Measurements from ENCODE around the gene FBXL19. TPM values are rescaled to one million over a fixed set of nuclear protein-coding genes. Genes with fewer than 3 reads are reported as not detected.

Gene FBXL19
- polyA plus RNA-seq, 1 donor (not counting 4 experiments of a cell fraction or from before 2014, with no cell fraction given) = 10.2 TPM

GRCh38 chr16:30974348-30974747 lies 51.0 kb downstream of the FBXL19 start:
- Histone ChIP-seq H3K9ac (ENCODE audit: control insufficient read depth, extremely low read depth, insufficient read depth, low read length) (no peak overlapping the region), H3K27ac (ENCODE audit: control insufficient read depth, insufficient read depth, low read length) (no peak overlapping the region), H4K20me1 (ENCODE audit: control insufficient read depth, extremely low read depth, insufficient read depth, low read length) (peaks cover 2% of the 10 kb centered on the region), H2AFZ (ENCODE audit: control insufficient read depth, low read length) (no peak overlapping the region), H3K9me1 (ENCODE audit: control insufficient read depth, extremely low read depth, insufficient read depth, low read length) (no peaks in the 10 kb centered on the region), H3K36me3 (ENCODE audit: control insufficient read depth in 2 of 2, extremely low read depth in 1 of 2, insufficient read depth in 2 of 2, low read length in 2 of 2) (peaks cover 38 to 42% of the 10 kb centered on the region in 2 experiments), H3K4me3 (ENCODE audit: control insufficient read depth in 2 of 3, extremely low read depth in 1 of 3, insufficient read depth in 2 of 3, low read depth in 1 of 3, low read length in 3 of 3) (no peak overlapping the region), H3K4me1 (ENCODE audit: control insufficient read depth, extremely low read depth, insufficient read depth, low read length) (no peaks in the 10 kb centered on the region), H3K9me3 (ENCODE audit: control insufficient read depth, low read depth, low read length) (no peaks in the 10 kb centered on the region), H3K27me3 (ENCODE audit: control insufficient read depth, extremely low read depth, insufficient read depth, low read length) (no peaks in the 10 kb centered on the region), H3K4me2 (ENCODE audit: control insufficient read depth, extremely low read depth, insufficient read depth, low read depth, low read length) (no peak overlapping the region), H3K79me2 (ENCODE audit: control insufficient read depth, insufficient read depth, low read length) (peaks cover 3% of the 10 kb centered on the region)
- dilution Hi-C loops (cut with MboI; ENCODE audit: extremely low pct_ligation_motif_present, low sequenced_read_pairs) = no loop called here
- DNase-seq (ENCODE audit: low read depth, low spot score) (no peak), FAIRE-seq (no peak)
- TF ChIP-seq CTCF (optimal IDR thresholded peaks at IDR 0.05 in 1 of 3, IDR thresholded peaks at IDR 0.05 in 1 of 3, conservative IDR thresholded peaks at IDR 0.05 in 1 of 3; ENCODE audit: extremely low read depth in 1 of 3, insufficient read depth in 2 of 3, low read length in 3 of 3) (no peak), EZH2 (IDR thresholded peaks at IDR 0.05; ENCODE audit: low read length) (no peak)

- H3K9me1 ChIP-seq (ENCODE audit: control insufficient read depth, extremely low read depth, insufficient read depth, low read length) = no peaks in the 10 kb centered on the region
- H3K79me2 ChIP-seq (ENCODE audit: control insufficient read depth, insufficient read depth, low read length) = peaks cover 3% of the 10 kb centered on the region
- no peaks in the 10 kb centered on the region for H3K9me3 ChIP-seq (ENCODE audit: control insufficient read depth, low read depth, low read length)
- H3K27ac ChIP-seq (ENCODE audit: control insufficient read depth, insufficient read depth, low read length) = no peak overlapping the region
- FAIRE-seq (no peak), DNase-seq (ENCODE audit: low read depth, low spot score) (no peak)
- no peak overlapping the region for H3K4me3 ChIP-seq (ENCODE audit: control insufficient read depth in 2 of 3, extremely low read depth in 1 of 3, insufficient read depth in 2 of 3, low read depth in 1 of 3, low read length in 3 of 3)
- no peak overlapping the region for H3K9ac ChIP-seq (ENCODE audit: control insufficient read depth, extremely low read depth, insufficient read depth, low read length)
- peaks cover 32% of the 10 kb centered on the region in 2 experiments for H3K36me3 ChIP-seq (ENCODE audit: control insufficient read depth in 2 of 2, extremely low read depth in 1 of 2, insufficient read depth in 2 of 2, low read length in 2 of 2)
- dilution Hi-C loops (cut with MboI; ENCODE audit: extremely low pct_ligation_motif_present, low sequenced_read_pairs) = no loop called here
- H3K4me2 ChIP-seq (ENCODE audit: control insufficient read depth, extremely low read depth, insufficient read depth, low read depth, low read length) = no peak overlapping the region
- no peaks in the 10 kb centered on the region for H3K27me3 ChIP-seq (ENCODE audit: control insufficient read depth, extremely low read depth, insufficient read depth, low read length)
- no peak overlapping the region for H2AFZ ChIP-seq (ENCODE audit: control insufficient read depth, low read length)
- no peak for TF ChIP-seq EZH2 (IDR thresholded peaks at IDR 0.05; ENCODE audit: low read length)
- TF ChIP-seq CTCF (optimal IDR thresholded peaks at IDR 0.05 in 1 of 3, IDR thresholded peaks at IDR 0.05 in 1 of 3, conservative IDR thresholded peaks at IDR 0.05 in 1 of 3; ENCODE audit: extremely low read depth in 1 of 3, insufficient read depth in 2 of 3, low read length in 3 of 3) = no peak
- no peaks in the 10 kb centered on the region for H3K4me1 ChIP-seq (ENCODE audit: control insufficient read depth, extremely low read depth, insufficient read depth, low read length)
- H4K20me1 ChIP-seq (ENCODE audit: control insufficient read depth, extremely low read depth, insufficient read depth, low read length) = peaks cover 2% of the 10 kb centered on the region
Observed at GRCh38 chr16:30976486-30976885, 53.1 kb downstream of the FBXL19 start.
